Measurements from ENCODE around the gene THTPA. TPM values are rescaled to one million over a fixed set of nuclear protein-coding genes. Genes with fewer than 3 reads are reported as not detected.
A peak's percentile ranks its signal among the peaks of the same experiment; 100 is the strongest.
"Not testable (repeated sequence)": the region's sequence is repeated elsewhere in the genome, so short reads cannot be mapped to it uniquely, and the experiment has no call there.

The THTPA gene
- total and polyA plus RNA-seq, 10 donors: 4.5 to 25.4 (median 17.8) TPM

GRCh38 chr14:23535943-23536342, 20.1 kb upstream of the THTPA start:
- peak; percentile 12 for DNase-seq
- 77 to 96% (median 85%) methylated on average over 4 of the region's 4 CpGs for WGBS, 5 donors
- Histone ChIP-seq H3K4me3 (no peak overlapping the region), H3K36me3 (peaks cover 0 to 19% (median 0%) of the 10 kb centered on the region in 6 donors), H3K27ac (no peak overlapping the region), H3K4me1 (peaks cover 0 to 13% (median 3%) of the 10 kb centered on the region in 6 donors), H3K27me3 (replicated peaks in 1 of 7) (no peaks in the 10 kb centered on the region), H3K9me3 (no peaks in the 10 kb centered on the region)
- TF ChIP-seq POLR2A (IDR thresholded peaks at IDR 0.05) (no peak), POLR2AphosphoS5 (IDR thresholded peaks at IDR 0.05) (no peak), CTCF (IDR thresholded peaks at IDR 0.05 in 8 of 11, conservative IDR thresholded peaks at IDR 0.05 in 3 of 11) (no peak)
- intact Hi-C loops (cut with DNase I; ENCODE audit: low total_unique reads): no loop called here

GRCh38 chr14:23536494-23536893, 19.6 kb upstream of the THTPA start:
- intact Hi-C loops (cut with DNase I; ENCODE audit: low total_unique reads): no loop called here
- Histone ChIP-seq H3K9me3 (no peaks in the 10 kb centered on the region), H3K36me3 (peaks cover 0 to 19% (median 0%) of the 10 kb centered on the region in 6 donors), H3K27me3 (replicated peaks in 1 of 7) (no peaks in the 10 kb centered on the region), H3K4me1 (peaks cover 0 to 10% (median 1%) of the 10 kb centered on the region in 6 donors), H3K27ac (no peak overlapping the region), H3K4me3 (no peak overlapping the region)
- TF ChIP-seq POLR2A (IDR thresholded peaks at IDR 0.05): no peak
- TF ChIP-seq CTCF (IDR thresholded peaks at IDR 0.05 in 8 of 11, conservative IDR thresholded peaks at IDR 0.05 in 3 of 11): no peak
- no peak for TF ChIP-seq POLR2AphosphoS5 (IDR thresholded peaks at IDR 0.05)
- DNase-seq: no peak
- WGBS, 5 donors: 89 to 97% (median 91%) methylated on average over 2 of the region's 2 CpGs

- intact Hi-C loops (cut with DNase I; ENCODE audit: low total_unique reads); DNase-seq; H3K27ac ChIP-seq; H3K9me3 ChIP-seq; H3K4me3 ChIP-seq; H3K4me1 ChIP-seq; H3K27me3 ChIP-seq (replicated peaks in 1 of 7): not testable (repeated sequence)
- WGBS, 5 donors: 86 to 93% (median 92%) methylated on average over 6 of the region's 6 CpGs
- peaks cover 0 to 19% (median 0%) of the 10 kb centered on the region in 6 donors for H3K36me3 ChIP-seq
Observed at GRCh38 chr14:23536906-23537305, 19.2 kb upstream of the THTPA start.

- H3K36me3 ChIP-seq: peaks cover 0 to 19% (median 0%) of the 10 kb centered on the region in 6 donors
- H3K4me3 ChIP-seq: no peak overlapping the region
- no peaks in the 10 kb centered on the region for H3K9me3 ChIP-seq
- no peak overlapping the region for H3K27ac ChIP-seq
- peak; percentile 60 for DNase-seq
- WGBS, 5 donors: 46 to 68% (median 54%) methylated on average over 12 to 13 of the region's 13 CpGs
- TF ChIP-seq CTCF (IDR thresholded peaks at IDR 0.05 in 8 of 11, conservative IDR thresholded peaks at IDR 0.05 in 3 of 11) (no peak), POLR2A (IDR thresholded peaks at IDR 0.05) (no peak), POLR2AphosphoS5 (IDR thresholded peaks at IDR 0.05) (no peak)
- H3K27me3 ChIP-seq (replicated peaks in 1 of 7): no peaks in the 10 kb centered on the region
- intact Hi-C loops (cut with DNase I; ENCODE audit: low total_unique reads): no loop called here
- H3K4me1 ChIP-seq: peaks cover 0 to 10% (median 1%) of the 10 kb centered on the region in 6 donors
Observed at GRCh38 chr14:23537351-23538049, 18.6 kb upstream of the THTPA start.

All from spleen (tissue), 11 donors.